Chondrocyte (in vitro differentiated cells): ENCODE data around the gene CNN2. TPM values are rescaled to one million over a fixed set of nuclear protein-coding genes. Genes with fewer than 3 reads are reported as not detected.
A peak's percentile ranks its signal among the peaks of the same experiment; 100 is the strongest.

Experiments used
- DNase-seq: peaks from one replicate; pipeline ENCODE4 v3.0.0; 2021; ENCODE audit warnings: mixed read lengths, low spot score
- H3K27ac Mint-ChIP-seq: one replicate; pipeline ENCODE4 v1.8.0; 2021; ENCODE audit warnings: mild to moderate bottlenecking, moderate library complexity, mixed read lengths; ENCODE audit not compliant: unreplicated experiment
- H3K27me3 Mint-ChIP-seq: 2 replicates; pipeline ENCODE4 v1.8.0; 2021; ENCODE audit warnings: low read depth, mixed read lengths
- H3K36me3 Mint-ChIP-seq: 2 replicates; pipeline ENCODE4 v1.8.0; 2021; ENCODE audit warnings: low read depth, mixed read lengths
- H3K4me1 Mint-ChIP-seq: 2 replicates; pipeline ENCODE4 v1.8.0; 2021; ENCODE audit warnings: low read depth, mild to moderate bottlenecking, mixed read lengths
- H3K4me3 Mint-ChIP-seq: one replicate; pipeline ENCODE4 v1.8.0; 2021; ENCODE audit warnings: mild to moderate bottlenecking, moderate library complexity, mixed read lengths; ENCODE audit not compliant: unreplicated experiment
- H3K9me3 Mint-ChIP-seq: 2 replicates; pipeline ENCODE4 v1.8.0; 2021; ENCODE audit warnings: low read depth, mixed read lengths
- total RNA-seq: library from RNA; stranded (reverse); gene quantifications from 3 replicates; pipeline ENCODE4 v1.2.1, GENCODE V29; 2021
- TF ChIP-seq, protein P1 (sequence below): fragments of 200-600 bp; sonication (generic); IDR thresholded peaks from 2 replicates; pipeline ENCODE4 v1.5.0; 2021; ENCODE audit warnings: antibody characterized with exemption, mild to moderate bottlenecking, moderate library complexity

The CNN2 gene
- total RNA-seq, 1 donor from 2014 or later, result 363 TPM

DNA sequence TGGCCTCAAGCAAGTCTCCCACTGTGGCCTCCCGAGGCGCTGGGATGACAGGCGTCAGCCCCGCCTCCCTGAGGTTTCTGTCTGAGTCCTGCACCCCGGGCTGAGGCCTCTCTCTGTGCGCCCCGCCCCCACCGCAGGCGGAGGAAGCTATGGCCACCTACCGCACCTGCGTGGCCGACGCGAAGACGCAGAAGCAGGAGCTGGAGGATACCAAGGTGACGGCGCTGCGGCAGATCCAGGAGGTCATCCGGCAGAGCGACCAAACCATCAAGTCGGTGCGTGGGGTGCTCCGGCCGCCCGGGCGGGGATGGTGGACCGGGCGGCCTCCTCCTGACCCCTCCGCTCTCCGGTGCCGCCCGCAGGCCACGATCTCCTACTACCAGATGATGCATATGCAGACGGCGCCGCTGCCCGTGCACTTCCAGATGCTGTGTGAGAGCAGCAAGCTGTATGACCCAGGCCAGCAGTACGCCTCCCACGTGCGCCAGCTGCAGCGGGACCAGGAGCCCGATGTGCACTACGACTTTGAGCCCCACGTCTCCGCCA lies 53.2 kb downstream of the CNN2 start:
- H3K27me3 Mint-ChIP-seq, result no peaks in the 10 kb centered on the region
- no peaks in the 10 kb centered on the region for H3K9me3 Mint-ChIP-seq
- peaks cover 5% of the 10 kb centered on the region for H3K4me1 Mint-ChIP-seq
- no peak overlapping the region for H3K4me3 Mint-ChIP-seq
- TF ChIP-seq, protein P1, sequence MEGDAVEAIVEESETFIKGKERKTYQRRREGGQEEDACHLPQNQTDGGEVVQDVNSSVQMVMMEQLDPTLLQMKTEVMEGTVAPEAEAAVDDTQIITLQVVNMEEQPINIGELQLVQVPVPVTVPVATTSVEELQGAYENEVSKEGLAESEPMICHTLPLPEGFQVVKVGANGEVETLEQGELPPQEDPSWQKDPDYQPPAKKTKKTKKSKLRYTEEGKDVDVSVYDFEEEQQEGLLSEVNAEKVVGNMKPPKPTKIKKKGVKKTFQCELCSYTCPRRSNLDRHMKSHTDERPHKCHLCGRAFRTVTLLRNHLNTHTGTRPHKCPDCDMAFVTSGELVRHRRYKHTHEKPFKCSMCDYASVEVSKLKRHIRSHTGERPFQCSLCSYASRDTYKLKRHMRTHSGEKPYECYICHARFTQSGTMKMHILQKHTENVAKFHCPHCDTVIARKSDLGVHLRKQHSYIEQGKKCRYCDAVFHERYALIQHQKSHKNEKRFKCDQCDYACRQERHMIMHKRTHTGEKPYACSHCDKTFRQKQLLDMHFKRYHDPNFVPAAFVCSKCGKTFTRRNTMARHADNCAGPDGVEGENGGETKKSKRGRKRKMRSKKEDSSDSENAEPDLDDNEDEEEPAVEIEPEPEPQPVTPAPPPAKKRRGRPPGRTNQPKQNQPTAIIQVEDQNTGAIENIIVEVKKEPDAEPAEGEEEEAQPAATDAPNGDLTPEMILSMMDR, result no peak
- H3K27ac Mint-ChIP-seq, result no peak overlapping the region
- peak; percentile 90 for DNase-seq
- no peaks in the 10 kb centered on the region for H3K36me3 Mint-ChIP-seq

DNA sequence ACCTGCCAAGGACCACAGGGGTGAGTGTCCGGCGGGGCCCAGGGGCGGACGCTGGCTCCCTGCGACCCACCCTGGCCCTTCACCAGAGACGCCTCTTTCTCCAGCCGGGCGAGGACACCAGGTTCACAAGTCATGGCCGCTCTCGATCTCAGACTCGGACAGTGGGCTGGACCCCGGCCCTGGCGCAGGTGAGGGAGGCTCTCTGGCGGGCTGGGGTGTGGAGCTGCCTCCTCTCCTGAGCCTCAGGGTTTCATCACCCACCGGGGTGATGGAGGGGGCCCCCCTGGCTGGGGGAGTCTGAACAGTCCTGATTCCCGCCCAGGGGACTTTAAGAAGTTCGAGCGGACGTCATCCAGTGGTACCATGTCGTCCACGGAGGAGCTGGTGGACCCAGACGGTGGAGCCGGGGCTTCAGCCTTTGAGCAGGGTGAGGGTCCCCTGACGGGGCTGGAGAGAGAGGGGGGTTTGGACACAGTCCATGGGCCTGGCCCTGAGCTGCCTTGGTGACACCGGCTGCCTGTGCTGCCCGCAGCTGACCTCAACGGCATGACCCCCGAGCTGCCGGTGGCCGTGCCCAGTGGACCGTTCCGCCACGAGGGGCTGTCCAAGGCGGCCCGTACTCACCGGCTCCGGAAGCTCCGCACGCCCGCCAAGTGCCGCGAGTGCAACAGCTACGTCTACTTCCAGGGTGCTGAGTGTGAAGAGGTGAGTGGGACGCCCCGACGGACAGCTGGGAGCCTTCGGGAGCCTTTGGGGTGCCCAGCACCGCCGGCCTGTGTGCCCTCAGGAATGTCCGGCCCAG lies 54.2 kb downstream of the CNN2 start:
- TF ChIP-seq, protein P1, result no peak
- Mint-ChIP-seq H3K36me3 (no peaks in the 10 kb centered on the region), H3K27me3 (no peaks in the 10 kb centered on the region), H3K4me1 (peaks cover 5% of the 10 kb centered on the region), H3K27ac (no peak overlapping the region), H3K4me3 (no peak overlapping the region), H3K9me3 (no peaks in the 10 kb centered on the region)
- DNase-seq, result peak; percentile 88

DNA sequence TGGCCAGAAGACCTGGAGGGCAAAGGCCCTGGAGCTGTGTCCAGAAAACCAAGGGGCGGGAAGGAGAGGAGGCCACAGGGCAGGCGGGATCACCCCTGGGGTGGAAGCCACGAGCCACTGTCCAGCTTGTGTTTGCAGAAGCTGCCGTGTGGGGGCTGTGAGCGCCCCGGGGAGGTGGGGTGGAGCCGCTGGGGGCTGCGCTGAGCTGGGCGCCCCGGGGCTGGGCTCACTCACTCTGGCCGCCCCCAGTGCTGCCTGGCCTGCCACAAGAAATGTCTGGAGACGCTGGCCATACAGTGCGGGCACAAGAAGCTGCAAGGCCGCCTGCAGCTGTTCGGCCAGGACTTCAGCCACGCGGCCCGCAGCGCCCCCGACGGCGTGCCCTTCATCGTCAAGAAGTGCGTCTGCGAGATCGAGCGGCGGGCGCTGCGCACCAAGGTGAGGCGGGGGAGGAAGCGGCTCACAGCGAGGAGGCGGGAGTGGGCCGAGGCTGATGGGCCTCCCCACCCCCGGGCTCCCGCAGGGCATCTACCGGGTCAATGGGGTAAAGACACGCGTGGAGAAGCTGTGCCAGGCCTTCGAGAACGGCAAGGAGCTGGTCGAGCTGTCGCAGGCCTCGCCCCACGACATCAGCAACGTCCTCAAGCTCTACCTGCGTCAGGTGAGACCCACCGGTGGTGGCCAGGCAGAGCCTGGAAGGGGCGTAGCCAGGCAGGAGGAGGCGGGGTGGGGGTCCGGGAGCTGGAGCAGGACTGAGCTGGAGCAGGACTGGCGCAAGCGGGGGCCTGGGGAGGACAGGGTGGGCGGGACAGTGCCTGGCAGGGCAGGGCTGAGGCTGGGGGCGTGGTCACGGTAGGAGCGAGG lies 55.1 kb downstream of the CNN2 start:
- peak overlapping the region; percentile 73 for H3K27ac Mint-ChIP-seq
- peaks cover 5% of the 10 kb centered on the region for H3K4me1 Mint-ChIP-seq
- TF ChIP-seq, protein P1, result peak; percentile 34
- peak; percentile 86 for DNase-seq
- no peaks in the 10 kb centered on the region for H3K9me3 Mint-ChIP-seq
- no peaks in the 10 kb centered on the region for H3K27me3 Mint-ChIP-seq
- peak overlapping the region; percentile 42 for H3K4me3 Mint-ChIP-seq
- no peaks in the 10 kb centered on the region for H3K36me3 Mint-ChIP-seq

DNA sequence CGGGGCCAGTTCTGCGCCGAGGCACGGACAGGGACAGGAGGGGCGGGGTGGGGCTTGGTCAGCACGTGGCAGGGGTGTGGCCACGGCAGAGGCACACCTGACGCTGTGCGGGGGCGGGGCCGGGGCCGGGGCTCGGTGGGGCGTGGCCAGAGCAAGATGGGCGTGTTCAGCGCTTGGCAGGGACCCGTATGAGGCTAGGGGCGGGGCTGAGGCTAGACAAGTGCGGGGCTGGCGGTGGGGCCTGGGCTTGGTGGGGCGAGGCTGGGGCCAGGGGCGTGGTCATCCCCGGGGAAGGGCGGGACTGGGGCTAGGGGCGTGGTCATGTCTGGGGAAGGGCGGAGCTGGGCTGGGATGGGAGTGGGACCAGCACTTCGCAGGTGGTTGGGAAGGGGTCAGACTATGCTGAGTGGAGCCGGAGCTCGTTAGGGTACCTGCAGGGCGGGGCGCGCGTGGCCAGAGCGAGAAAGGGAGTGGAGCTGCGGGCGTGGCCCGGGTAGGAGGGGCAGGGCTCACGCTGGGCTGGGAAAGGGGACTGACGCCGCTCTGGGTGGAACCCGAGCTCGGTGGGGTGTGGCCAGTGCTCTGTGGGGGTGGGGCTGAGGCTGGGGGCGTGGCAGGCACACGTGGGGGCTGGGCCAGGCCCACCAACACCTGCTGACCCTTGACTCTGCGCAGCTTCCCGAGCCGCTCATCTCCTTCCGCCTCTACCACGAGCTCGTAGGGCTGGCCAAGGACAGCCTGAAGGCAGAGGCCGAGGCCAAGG lies 55.9 kb downstream of the CNN2 start:
- no peaks in the 10 kb centered on the region for H3K9me3 Mint-ChIP-seq
- H3K4me3 Mint-ChIP-seq, result peak overlapping the region; percentile 71
- TF ChIP-seq, protein P1, result no peak
- H3K27ac Mint-ChIP-seq, result peak overlapping the region; percentile 22
- peaks cover 5% of the 10 kb centered on the region for H3K4me1 Mint-ChIP-seq
- no peaks in the 10 kb centered on the region for H3K36me3 Mint-ChIP-seq
- DNase-seq, result peak; percentile 84
- H3K27me3 Mint-ChIP-seq, result no peaks in the 10 kb centered on the region
